ENCODE results near the gene STXBP3.

The STXBP3 gene

DNA sequence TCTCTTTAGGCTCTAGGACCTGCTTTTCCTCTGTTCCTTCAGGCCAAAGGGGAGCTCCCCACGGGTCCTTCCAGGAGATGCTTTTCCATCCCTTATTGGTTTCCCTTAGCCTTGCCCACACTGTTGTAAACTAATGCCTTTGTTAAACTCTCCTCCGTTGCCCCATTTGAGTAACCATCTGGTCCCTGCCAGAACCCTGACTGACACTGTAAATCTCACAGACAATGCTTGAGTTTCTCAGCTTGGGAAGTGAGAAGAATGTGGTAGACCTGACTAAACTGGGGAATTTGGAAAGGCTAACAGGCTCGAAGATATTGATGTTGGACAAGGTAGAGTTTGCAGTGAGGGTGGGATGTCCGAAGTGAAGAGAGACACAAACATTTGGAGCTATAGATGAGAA is 99.0 kb downstream of the STXBP3 start:
- no peak for DNase-seq

DNA sequence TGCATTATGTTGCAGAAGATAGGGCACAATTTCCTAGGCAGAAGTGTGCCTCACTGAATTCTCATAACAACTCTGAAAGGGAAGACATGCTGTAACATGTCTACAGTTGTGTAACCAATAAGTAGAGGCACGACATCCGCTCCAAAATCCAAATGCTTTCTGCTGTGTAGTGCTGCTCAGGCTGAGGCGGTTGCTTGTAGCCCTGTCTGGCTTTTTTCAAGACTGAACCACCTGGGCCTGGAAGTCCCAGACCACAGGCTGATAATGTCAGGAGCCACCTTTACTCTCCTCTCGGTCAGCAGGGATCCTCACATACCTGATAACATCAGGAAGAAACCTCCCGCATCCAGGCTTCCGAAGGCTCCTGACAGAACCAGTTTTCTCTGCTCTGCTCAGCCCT is 99.5 kb downstream of the STXBP3 start:
- no peak for DNase-seq

- DNase-seq: no peak
These were observed 101.0 kb downstream of the STXBP3 start for GRCh38 chr1:108847494-108847893.

GRCh38 chr1:108848806-108849205 is 102.3 kb downstream of the STXBP3 start:
- no peak for DNase-seq

DNA sequence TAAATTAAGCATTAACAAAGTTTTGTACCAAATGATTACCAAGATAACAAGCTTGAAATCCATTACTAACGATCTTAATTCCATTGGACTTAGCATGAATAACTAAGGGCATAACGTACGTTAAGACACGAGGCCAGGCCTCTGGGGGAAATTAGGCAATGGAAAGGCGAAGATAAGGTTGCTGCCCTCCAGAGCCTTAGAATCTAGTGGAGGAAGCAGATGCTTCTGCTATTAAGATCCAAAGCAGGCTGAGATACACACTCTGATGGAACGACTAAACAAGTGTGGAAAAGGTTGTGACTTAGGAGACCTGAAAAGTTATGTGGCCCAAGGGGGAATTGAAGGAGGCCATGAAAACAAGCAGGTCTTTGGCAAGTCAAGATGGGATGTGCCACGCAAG is 104.5 kb downstream of the STXBP3 start:
- DNase-seq: no peak

- DNase-seq: no peak
These were observed 105.1 kb downstream of the STXBP3 start for GRCh38 chr1:108851567-108851966.

DNA sequence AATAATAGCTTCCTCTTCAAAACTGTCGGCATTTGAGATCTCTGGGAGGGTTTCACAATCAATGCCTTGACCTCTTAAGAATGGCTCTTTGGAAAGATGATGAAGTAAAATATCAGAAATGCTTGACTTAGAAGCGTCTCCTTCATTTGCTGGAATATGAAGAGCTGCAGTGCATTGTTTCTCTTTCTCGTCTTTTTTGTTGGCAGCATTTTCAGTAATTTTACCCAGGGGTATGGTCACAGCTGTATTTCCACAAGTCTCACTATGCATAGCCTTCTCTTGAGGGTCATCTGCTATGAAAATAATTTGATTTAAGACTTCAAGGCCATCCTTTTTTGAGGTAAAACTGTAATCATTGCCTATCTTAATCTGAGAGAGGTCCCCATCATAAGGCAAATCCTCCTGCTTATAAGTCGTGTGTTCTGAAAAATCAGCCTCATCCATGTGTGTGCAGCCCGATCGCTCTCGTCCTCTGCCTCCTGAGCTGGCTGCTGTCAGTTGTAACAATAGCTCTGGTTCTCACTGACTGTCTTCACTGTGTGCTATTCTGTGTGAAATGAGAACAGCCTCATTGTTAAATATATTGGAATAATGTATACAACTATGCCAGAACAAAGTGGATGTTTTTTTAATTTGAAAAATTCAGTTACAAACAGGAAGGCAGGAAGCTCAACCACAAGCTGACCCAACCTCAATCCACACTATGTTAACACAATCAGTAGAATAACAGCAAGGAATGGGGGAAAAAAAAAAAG is 105.9 kb downstream of the STXBP3 start:
- DNase-seq: no peak

GRCh38 chr1:108854221-108855019 is 107.9 kb downstream of the STXBP3 start:
- no peak for DNase-seq

DNA sequence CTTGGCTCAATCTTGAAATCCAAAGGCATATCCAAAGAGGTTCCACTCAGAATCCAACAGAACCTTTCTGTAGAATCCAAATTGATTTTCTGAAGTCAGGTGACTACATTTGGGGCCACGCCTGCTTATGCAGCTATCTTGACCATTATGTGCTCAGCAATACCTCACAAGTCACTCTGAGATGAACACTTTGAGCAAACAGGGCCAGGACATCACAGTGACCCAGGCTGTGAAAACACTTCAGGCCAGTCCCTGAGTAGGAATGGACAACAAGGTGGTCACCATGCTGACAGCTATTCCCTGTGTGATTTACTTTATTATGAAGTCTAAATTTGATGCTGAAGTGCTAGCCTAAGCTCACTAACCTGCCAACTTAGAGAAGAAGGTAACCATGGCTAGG is 110.5 kb downstream of the STXBP3 start, which contains the start of gene AKNAD1:
TSS of gene AKNAD1 (minus strand) at position 101 of the 400 bp plus-strand sequence. CDS start 4,430 bp downstream, outside the sequence.
- no peak for DNase-seq

DNA sequence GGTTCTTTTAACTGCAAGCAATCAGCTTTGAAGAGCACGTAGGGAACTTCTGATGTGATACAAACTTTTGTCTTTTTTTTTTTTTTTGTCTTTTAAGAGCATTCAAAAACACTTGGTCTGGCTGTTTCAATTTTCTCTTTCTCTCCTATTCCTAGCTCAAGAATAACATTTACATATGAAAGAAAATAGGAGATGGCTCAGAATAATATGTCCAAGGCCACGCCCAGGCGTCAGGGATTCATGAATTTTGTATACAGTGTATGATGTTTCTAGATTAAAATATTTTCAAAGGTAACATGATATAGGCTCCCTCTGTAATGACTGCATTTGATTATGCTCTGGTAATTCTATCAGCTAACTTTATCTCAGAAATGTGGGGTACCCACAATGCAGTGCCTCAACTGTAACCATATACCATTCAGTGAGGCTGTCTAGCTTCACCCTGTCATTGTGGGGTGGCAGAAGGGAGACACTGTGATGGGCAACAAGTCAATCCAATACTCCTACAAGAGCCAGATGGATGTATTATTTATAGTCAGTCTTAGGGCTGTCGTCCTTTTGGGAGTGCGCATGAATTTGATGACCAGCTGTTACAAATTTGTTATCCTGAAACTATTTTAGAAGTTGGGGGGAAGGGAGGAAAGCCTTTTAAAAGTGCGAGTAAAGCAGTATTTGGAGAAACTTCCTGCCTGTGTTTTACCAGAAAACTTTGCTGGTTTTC is 111.9 kb downstream of the STXBP3 start:
- peak; percentile 57 for DNase-seq
